ENCODE data around the gene DNAJB6. TPM values are rescaled to one million over a fixed set of nuclear protein-coding genes. Genes with fewer than 3 reads are reported as not detected.

Gene DNAJB6
- total and polyA plus RNA-seq, 9 donors: 79.0 to 154 (median 89.2) TPM

GRCh38 chr7:157414702-157415096 lies 77.9 kb downstream of the DNAJB6 start:
- WGBS, 3 donors: 92 to 94% (median 92%) methylated on average over 8 of the region's 8 CpGs
- no peak for DNase-seq
- Histone ChIP-seq H3K4me3 (no peak overlapping the region), H3K27me3 (no peaks in the 10 kb centered on the region), H3K4me1 (ENCODE audit: insufficient read depth) (no peaks in the 10 kb centered on the region), H3K36me3 (no peaks in the 10 kb centered on the region), H3K27ac (no peak overlapping the region), H3K9me3 (no peaks in the 10 kb centered on the region)
- intact Hi-C loops (cut with DNase I): no loop called here
- TF ChIP-seq EP300 (IDR thresholded peaks at IDR 0.05) (no peak), POLR2A (IDR thresholded peaks at IDR 0.05) (no peak), CTCF (IDR thresholded peaks at IDR 0.05) (no peak)

- Histone ChIP-seq H3K27me3 (no peaks in the 10 kb centered on the region), H3K36me3 (no peaks in the 10 kb centered on the region), H3K9me3 (no peaks in the 10 kb centered on the region), H3K27ac (no peak overlapping the region), H3K4me1 (ENCODE audit: insufficient read depth) (no peaks in the 10 kb centered on the region), H3K4me3 (no peak overlapping the region)
- WGBS, 3 donors: 94 to 99% (median 95%) methylated on average over 16 of the region's 16 CpGs
- intact Hi-C loops (cut with DNase I): no loop called here
- no peak for DNase-seq
- TF ChIP-seq CTCF (IDR thresholded peaks at IDR 0.05) (no peak), EP300 (IDR thresholded peaks at IDR 0.05) (no peak), POLR2A (IDR thresholded peaks at IDR 0.05) (no peak)
These were observed 78.7 kb downstream of the DNAJB6 start for GRCh38 chr7:157415486-157415885.

- 95 to 97% (median 96%) methylated on average over 30 of the region's 30 CpGs for WGBS, 3 donors
- no peaks in the 10 kb centered on the region for H3K36me3 ChIP-seq
- no peak overlapping the region for H3K4me3 ChIP-seq
- H3K27me3 ChIP-seq: no peaks in the 10 kb centered on the region
- TF ChIP-seq EP300 (IDR thresholded peaks at IDR 0.05) (no peak), POLR2A (IDR thresholded peaks at IDR 0.05) (no peak), CTCF (IDR thresholded peaks at IDR 0.05) (no peak)
- intact Hi-C loops (cut with DNase I): no loop called here
- no peak overlapping the region for H3K27ac ChIP-seq
- H3K9me3 ChIP-seq: no peaks in the 10 kb centered on the region
- no peaks in the 10 kb centered on the region for H3K4me1 ChIP-seq (ENCODE audit: insufficient read depth)
- DNase-seq: no peak
These were observed 79.2 kb downstream of the DNAJB6 start for GRCh38 chr7:157416011-157416410.

- Histone ChIP-seq H3K4me1 (ENCODE audit: insufficient read depth) (no peaks in the 10 kb centered on the region), H3K9me3 (no peaks in the 10 kb centered on the region), H3K36me3 (no peaks in the 10 kb centered on the region), H3K27ac (no peak overlapping the region), H3K4me3 (no peak overlapping the region), H3K27me3 (no peaks in the 10 kb centered on the region)
- WGBS, 3 donors: 92 to 95% (median 93%) methylated on average over 39 to 41 of the region's 41 CpGs
- intact Hi-C loops (cut with DNase I): no loop called here
- no peak for DNase-seq
- TF ChIP-seq CTCF (IDR thresholded peaks at IDR 0.05) (no peak), EP300 (IDR thresholded peaks at IDR 0.05) (no peak), POLR2A (IDR thresholded peaks at IDR 0.05) (no peak)
These were observed 81.6 kb downstream of the DNAJB6 start for GRCh38 chr7:157418204-157419034.
